ENCODE results near the gene DLD. TPM values are rescaled to one million over a fixed set of nuclear protein-coding genes. Genes with fewer than 3 reads are reported as not detected.

The DLD gene
- total and polyA plus RNA-seq, 9 of the 15 experiments (the other 6 are each of a cell fraction or from before 2014, with no cell fraction given) = 130 to 639 (median 247) TPM

DNA sequence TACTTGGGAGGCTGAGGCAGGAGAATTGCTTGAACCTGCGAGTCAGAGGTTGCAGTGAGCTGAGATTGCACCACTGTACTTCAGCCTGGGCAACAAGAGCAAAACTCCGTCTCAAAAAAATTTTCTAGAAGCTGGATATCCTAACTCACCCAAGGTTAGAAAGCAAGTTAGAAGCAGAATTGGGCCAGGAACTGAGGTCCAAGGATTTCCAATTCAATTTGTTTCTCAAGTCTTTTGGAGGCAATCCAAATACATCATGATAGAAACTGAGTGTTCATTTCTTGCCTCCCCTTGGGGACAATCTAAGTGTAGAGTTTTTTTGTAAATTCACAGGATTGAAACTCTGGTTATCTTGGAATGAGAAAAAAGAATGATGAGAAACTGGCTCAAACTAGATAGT lies 66.5 kb downstream of the DLD start:
- intact Hi-C loops (cut with micrococcal nuclease) (no loop called here), in situ Hi-C loops (cut with MboI) (no loop called here)
- CTCF ChIA-PET (ENCODE audit: low intra/inter-chr PET ratio) = no interaction called here
- Histone ChIP-seq H3K9me3 (replicated peaks; ENCODE audit: control insufficient read depth, insufficient read depth, low read depth, low read length) (no peaks in the 10 kb centered on the region), H4K20me1 (replicated peaks; ENCODE audit: control insufficient read depth, insufficient read depth, low read length) (0 out of 2 replicates have a peak, but pooled peaks cover 4% of the 10 kb centered on the region), H3K9me1 (ENCODE audit: control insufficient read depth, insufficient read depth, low read length) (no peaks in the 10 kb centered on the region), H3K9ac (ENCODE audit: insufficient read depth in 1 of 2, low read depth in 2 of 2, low read length in 2 of 2) (no peak overlapping the region), H3K4me2 (ENCODE audit: insufficient read depth, low read length) (no peak overlapping the region), H3K27me3 (ENCODE audit: control insufficient read depth in 2 of 2, insufficient read depth in 2 of 2, low read length in 2 of 2) (no peaks in the 10 kb centered on the region; a peak in 1 of 5 replicates), H2AFZ (ENCODE audit: low read depth, low read length) (no peak overlapping the region), H3K4me1 (replicated peaks in 1 of 2; ENCODE audit: control insufficient read depth in 2 of 2, insufficient read depth in 2 of 2, low read length in 2 of 2) (no peaks in the 10 kb centered on the region), H3K27ac (ENCODE audit: extremely low read depth, low read depth, low read length) (no peak overlapping the region), H3K79me2 (ENCODE audit: control insufficient read depth, insufficient read depth, low read length) (no peaks in the 10 kb centered on the region), H3K4me3 (no peak overlapping the region), H3K36me3 (ENCODE audit: control insufficient read depth, insufficient read depth, low read length) (peaks cover 15% of the 10 kb centered on the region; the same call in 2 of the 3 replicates)
- FAIRE-seq (no peak), ATAC-seq (no peak), DNase-seq (ENCODE audit: extremely low read depth in 1 of 4, low spot score in 3 of 4) (no peak)
- POLR2A ChIA-PET = interaction anchor here (0.8 to 0.9 kb wide), 4 partner anchors 9 to 20 kb away, joined by 3 to 4 read pairs (median 4); no protein-coding TSS in a partner anchor
- no peak for TF ChIP-seq ETS2 (tag; IDR thresholded peaks at IDR 0.05; ENCODE audit: borderline replicate concordance, poor library complexity, severe bottlenecking)
- BruUV-seq (replicated peaks) = no TSS peak
- 41% methylated on average over 2 of the region's 2 CpGs for WGBS (ENCODE audit: insufficient coverage, low coverage, missing lambda C conversion rate)

DNA sequence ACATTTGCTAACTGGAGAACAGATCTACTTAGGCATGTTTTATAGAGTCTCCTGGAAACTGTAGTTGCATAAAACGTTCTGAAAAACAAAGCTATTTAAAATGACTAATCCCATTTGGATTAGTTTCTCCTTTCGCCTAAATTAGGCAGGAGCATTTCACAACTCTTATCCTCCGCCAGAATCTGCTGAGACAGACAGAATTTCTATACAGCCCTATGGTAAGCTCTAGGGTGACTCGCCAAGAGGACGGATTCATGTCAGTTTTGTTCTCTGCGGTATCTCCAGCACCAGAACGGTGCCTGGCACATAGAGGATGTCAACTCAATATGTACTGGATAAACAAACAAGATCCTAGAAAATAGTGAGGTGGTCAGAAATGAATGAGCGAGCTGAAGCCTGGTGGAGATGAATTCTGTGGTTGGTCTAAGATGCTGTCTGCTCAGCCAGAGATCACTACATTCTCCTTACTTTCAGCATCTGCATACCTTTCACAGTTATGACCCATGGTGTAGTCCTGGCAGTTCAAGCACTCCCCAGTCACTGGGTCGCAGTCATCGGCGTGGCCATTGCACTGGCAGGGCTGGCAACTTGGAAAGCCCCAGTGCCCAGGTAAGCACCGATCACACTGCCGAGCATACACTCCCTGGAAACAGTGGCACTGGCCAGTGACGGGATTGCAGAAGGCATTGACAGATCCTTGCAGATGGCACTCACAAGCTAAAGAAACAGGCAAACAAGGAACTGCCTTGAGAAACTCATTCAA lies 68.0 kb downstream of the DLD start:
- Histone ChIP-seq H3K36me3 (ENCODE audit: control insufficient read depth, insufficient read depth, low read length) (peaks cover 20% of the 10 kb centered on the region; the same call in 2 of the 3 replicates), H3K9me3 (replicated peaks; ENCODE audit: control insufficient read depth, insufficient read depth, low read depth, low read length) (no peaks in the 10 kb centered on the region), H4K20me1 (replicated peaks; ENCODE audit: control insufficient read depth, insufficient read depth, low read length) (0 out of 2 replicates have a peak, but pooled peaks cover 4% of the 10 kb centered on the region), H3K9me1 (ENCODE audit: control insufficient read depth, insufficient read depth, low read length) (no peaks in the 10 kb centered on the region), H3K4me2 (ENCODE audit: insufficient read depth, low read length) (no peak overlapping the region), H3K9ac (ENCODE audit: insufficient read depth in 1 of 2, low read depth in 2 of 2, low read length in 2 of 2) (peak overlapping the region in 1 of 2 experiments; percentile 38; a peak in 1 of 4 replicates), H3K27me3 (ENCODE audit: control insufficient read depth in 2 of 2, insufficient read depth in 2 of 2, low read length in 2 of 2) (no peaks in the 10 kb centered on the region; a peak in 1 of 5 replicates), H3K4me1 (replicated peaks in 1 of 2; ENCODE audit: control insufficient read depth in 2 of 2, insufficient read depth in 2 of 2, low read length in 2 of 2) (no peaks in the 10 kb centered on the region), H3K79me2 (ENCODE audit: control insufficient read depth, insufficient read depth, low read length) (no peaks in the 10 kb centered on the region), H2AFZ (ENCODE audit: low read depth, low read length) (no peak overlapping the region), H3K27ac (ENCODE audit: extremely low read depth, low read depth, low read length) (no peak overlapping the region), H3K4me3 (no peak overlapping the region)
- DNase-seq (ENCODE audit: extremely low read depth in 1 of 4, low spot score in 3 of 4) = no peak
- intact Hi-C loops (cut with micrococcal nuclease) (no loop called here), in situ Hi-C loops (cut with MboI) (no loop called here)
- WGBS (ENCODE audit: insufficient coverage, low coverage, missing lambda C conversion rate) = 46% methylated on average over 14 of the region's 14 CpGs
- 0 out of 3 replicates have a peak, but pooled peaks have one; percentile 21 for ATAC-seq
- BruUV-seq (replicated peaks) = no TSS peak
- ChIA-PET CTCF (ENCODE audit: low intra/inter-chr PET ratio) (no interaction called here), POLR2A (interaction anchor here (0.6 to 1.4 kb wide), 3 partner anchors 14 to 22 kb away, joined by 3 to 4 read pairs (median 4); no protein-coding TSS in a partner anchor)
- TF ChIP-seq ZNF77 (CRISPR knock-in tag; IDR thresholded peaks at IDR 0.05) (no peak), ZNF146 (CRISPR knock-in tag; IDR thresholded peaks at IDR 0.05; ENCODE audit: unreplicated experiment) (no peak), MAFG (tag; conservative IDR thresholded peaks at IDR 0.05) (peak; percentile 77), SREBF2 (CRISPR knock-in tag; IDR thresholded peaks at IDR 0.05) (no peak), ZNF316 (IDR thresholded peaks at IDR 0.05) (peak; percentile 84), MAFF (IDR thresholded peaks at IDR 0.05; ENCODE audit: low read length) (peak; percentile 76), C11orf30 (IDR thresholded peaks at IDR 0.05; ENCODE audit: low read depth) (peak; percentile 78), ZBTB17 (CRISPR knock-in tag; IDR thresholded peaks at IDR 0.05) (no peak), MAFK (IDR thresholded peaks at IDR 0.05; ENCODE audit: low read length) (peak; percentile 73), CEBPB (tag; IDR thresholded peaks at IDR 0.05) (peak; percentile 74)
- TF ChIP-seq, protein P1, sequence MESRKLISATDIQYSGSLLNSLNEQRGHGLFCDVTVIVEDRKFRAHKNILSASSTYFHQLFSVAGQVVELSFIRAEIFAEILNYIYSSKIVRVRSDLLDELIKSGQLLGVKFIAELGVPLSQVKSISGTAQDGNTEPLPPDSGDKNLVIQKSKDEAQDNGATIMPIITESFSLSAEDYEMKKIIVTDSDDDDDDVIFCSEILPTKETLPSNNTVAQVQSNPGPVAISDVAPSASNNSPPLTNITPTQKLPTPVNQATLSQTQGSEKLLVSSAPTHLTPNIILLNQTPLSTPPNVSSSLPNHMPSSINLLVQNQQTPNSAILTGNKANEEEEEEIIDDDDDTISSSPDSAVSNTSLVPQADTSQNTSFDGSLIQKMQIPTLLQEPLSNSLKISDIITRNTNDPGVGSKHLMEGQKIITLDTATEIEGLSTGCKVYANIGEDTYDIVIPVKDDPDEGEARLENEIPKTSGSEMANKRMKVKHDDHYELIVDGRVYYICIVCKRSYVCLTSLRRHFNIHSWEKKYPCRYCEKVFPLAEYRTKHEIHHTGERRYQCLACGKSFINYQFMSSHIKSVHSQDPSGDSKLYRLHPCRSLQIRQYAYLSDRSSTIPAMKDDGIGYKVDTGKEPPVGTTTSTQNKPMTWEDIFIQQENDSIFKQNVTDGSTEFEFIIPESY (CRISPR knock-in tag; IDR thresholded peaks at IDR 0.05) = 0 out of 2 replicates have a peak, but pooled peaks have one; percentile 27
- FAIRE-seq = no peak
